Cardiac septum (tissue), 1 donor: ENCODE data around the gene PPP1R12C. TPM values are rescaled to one million over a fixed set of nuclear protein-coding genes. Genes with fewer than 3 reads are reported as not detected.

Experiments used
- DNase-seq: peaks from one replicate; pipeline ENCODE4 v3.0.0-alpha.2; 2020; ENCODE audit warnings: low spot score
- intact Hi-C: fragments of 100-400 bp; cut with DNase I; formaldehyde crosslinking; loops from one replicate; pipeline ENCODE4 v1.14.0; 2022
- total RNA-seq: library from RNA; stranded (reverse); fragmentation: NEBNext Ultra II Directional; extraction: Animal tissue kit (Norgen Biotek cat#: 25700); gene quantifications from one replicate; pipeline ENCODE4 v1.2.1, GENCODE V29; 2021
- donor health status: DM: no; HTN: no; CAD: no.

PPP1R12C gene
- total RNA-seq, 1 donor from 2014 or later: 215 TPM

DNA sequence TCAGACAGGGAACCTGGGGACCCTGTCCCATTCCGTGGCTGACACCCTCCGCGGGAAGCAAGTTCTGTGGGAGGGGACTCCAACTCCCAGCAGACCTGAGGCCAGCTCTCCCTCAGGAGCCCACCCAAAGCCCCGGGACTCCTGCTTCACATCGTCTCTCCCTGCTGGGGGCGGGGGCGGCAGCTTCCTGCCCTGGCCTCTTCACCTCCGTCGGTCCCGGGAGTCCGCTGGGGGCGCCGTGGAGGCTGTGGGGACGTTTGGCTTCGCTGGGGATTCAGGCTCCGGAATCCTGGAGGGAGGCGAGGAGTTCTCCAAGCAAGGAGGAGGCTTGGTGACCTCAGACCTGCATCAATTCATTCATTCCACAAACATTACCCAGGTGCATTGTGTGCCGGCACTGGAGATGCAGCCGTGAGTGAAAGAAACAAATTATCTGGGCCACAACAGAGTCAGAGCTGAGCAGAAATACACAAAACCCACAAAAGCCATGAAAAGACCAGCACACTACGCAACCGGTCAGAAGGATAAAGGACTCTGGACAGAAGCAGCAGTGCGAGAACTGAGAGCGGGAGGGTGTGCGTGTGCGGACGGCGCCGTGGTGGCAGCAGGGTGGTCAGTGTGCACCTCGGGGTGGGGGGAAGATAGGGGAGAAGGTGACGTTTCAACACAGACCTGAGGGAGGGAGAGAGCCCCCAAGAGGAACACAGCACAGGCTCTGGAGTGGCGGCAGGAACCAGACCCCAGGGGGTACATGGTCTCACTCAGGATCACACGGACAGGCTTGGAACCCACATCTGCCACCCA is 22.8 kb downstream of the PPP1R12C start:
- no peak for DNase-seq
- intact Hi-C loops: no loop called here

DNA sequence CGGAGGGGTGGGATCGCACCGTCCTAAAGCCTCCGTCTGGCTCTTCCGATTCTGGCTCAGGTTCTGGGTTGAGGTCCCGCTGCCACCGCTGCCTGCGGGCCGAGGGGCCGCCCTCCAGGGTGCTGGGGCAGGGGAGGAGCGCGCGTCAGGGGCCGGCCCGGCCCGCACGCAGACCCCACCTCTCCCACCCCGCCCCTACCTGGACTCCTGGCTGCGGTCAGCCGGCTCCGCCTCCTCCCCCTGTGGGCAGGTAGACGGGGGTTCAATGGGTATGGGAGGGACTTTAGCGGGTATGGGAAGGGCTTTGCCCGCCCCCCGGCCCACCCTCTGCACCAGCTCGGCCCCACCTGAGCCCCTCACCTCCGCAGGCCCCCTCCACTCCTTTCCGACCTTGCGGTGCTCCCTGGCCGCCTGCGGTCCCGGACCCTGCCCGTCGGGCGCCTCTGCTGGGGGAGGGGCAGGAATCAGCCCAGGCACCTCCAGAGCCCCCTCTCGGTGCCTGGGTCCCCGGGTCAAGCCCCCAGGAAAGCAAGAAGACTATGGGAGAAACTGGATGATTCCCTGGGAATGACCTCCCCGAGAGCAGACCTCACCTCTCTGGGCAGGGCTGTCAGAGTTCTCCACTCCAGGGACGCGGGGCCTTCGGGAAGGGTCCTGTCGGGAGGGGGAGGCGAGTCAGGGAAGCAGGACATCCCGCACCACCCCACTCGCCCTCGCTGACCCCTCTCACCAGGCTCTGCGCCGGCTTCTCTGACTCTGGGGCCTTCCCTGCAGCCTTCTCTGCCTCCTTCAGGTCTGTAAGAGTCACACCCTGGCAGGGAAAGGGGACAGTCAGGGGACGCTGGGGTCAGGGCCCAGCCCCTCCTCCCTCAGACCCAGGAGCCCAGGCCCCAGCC is 24.8 kb downstream of the PPP1R12C start:
- intact Hi-C loops: no loop called here
- DNase-seq: no peak

GRCh38 chr19:55091955-55092354 is 25.5 kb downstream of the PPP1R12C start:
- intact Hi-C loops: no loop called here
- DNase-seq: no peak

DNA sequence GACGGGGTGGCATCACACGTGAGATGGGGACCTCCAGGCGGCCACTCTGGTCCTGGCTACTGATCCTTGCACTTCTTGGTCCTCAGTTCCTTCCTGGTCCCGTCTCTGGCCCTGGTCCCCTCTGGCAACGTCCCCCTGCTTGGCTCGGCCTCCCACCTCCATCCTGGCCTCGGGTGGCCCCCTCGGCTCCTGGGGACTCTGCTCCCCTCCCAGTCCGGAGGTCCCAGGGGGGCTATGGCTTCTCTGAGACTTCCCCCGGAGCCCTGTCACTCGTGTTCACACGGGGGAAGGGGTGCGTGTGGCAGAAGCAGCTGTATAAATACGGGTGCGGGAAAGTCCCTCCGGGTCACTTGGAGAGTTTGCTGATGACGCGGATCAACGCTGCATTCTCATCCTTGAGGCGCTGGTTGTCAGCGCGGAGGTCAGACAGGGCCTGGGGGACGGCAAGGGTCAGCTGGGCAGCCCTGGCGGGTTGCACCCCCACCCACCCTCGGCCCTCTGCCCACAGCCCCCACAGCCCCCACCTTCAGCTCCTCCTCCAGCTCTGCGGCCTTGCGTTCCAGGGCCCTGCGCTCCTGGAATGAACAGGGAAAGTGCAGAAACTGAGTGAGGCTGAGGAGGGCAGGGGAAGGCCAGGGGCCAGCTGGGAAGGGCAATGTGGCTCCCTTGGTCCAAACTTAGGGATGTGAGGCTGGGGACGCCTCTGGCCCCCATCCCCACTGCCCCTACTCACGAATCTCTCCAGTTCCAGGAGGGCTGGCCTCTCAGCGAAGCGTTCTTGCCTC is 26.1 kb downstream of the PPP1R12C start:
- DNase-seq: no peak
- intact Hi-C loops: no loop called here

DNA sequence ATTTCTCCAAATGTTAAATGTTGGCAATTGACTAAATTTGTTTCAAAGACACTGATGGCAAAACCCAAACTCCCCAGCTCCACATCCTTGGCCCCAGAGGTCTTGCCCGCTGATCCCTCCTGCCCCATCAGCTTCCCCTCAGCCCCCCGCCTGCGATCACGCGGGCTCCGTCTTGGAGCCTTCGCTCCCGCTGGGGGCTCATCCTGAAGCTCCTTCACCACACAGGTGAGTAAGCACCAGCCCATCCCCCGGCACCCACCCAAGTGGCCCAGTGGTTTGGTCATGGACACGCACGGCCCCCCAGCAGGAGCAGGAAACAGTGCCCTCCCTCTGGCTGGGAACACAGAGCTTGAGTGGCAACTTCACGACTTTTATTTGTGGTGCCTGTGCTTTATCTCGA is 26.9 kb downstream of the PPP1R12C start:
- intact Hi-C loops: no loop called here
- DNase-seq: no peak

- intact Hi-C loops: no loop called here
- DNase-seq: no peak
Measured at GRCh38 chr19:55089342-55089944, 28.0 kb downstream of the PPP1R12C start.

DNA sequence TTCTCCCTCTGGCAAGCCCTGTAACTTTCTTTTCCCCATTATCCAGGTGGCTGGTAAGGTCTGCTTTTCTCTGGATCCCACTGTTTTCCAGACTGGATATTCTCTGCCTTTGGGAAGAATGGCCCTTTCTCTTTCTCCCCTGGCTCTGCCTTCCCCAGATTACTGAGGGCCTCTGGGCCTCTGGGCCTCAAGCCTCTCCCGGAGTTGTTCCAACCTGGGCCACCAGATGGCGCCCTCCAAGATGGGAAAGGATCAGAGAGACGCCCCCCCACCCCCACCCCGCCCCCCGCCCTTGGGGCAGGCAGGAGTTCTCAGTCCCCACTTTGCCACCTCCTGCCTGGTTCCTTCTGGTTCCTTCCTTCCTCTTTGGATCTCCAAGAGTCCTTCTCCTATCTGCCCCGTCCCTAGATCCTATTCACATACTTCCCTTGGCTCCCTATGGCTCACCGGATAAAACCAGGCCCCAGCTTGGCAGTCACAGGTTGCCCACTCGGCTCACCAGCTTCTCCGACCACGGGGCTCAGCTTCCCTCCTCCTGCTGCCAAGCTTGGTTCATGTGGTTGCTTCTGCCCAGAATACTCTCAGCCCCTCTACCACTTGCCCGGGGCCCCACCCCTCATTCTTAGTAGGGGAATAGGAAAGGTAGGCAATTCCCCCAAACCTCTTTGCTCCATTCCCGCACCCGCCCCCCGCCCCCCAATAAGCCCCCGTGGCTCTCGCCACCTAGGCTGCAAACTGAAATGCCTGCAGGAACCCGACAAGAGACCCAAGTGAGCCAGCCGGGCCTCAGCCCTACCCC is 28.7 kb downstream of the PPP1R12C start:
- intact Hi-C loops: no loop called here
- DNase-seq: no peak

GRCh38 chr19:55088021-55088451 is 29.4 kb downstream of the PPP1R12C start:
- intact Hi-C loops: no loop called here
- DNase-seq: no peak

DNA sequence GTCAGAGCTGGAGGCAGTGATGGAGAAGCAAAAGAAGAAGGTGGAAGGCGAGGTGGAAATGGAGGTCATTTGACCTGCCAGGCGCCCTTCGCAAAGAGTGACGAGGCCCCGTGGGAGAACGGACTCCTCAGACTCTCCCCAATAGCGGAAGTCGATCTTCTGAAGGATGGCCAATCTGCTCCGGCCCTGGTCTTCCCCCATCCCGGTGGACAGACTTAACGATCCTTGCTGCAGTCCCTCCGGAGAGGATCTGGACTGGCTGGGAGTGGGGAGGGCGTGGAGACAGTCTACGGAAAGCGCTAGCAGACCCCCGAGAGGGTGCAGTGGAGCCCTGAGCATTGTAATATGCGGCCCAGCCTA is 29.9 kb downstream of the PPP1R12C start:
- intact Hi-C loops: no loop called here
- DNase-seq: no peak

- intact Hi-C loops: no loop called here
Measured at GRCh38 chr19:55086730-55087541, 30.5 kb downstream of the PPP1R12C start.

DNA sequence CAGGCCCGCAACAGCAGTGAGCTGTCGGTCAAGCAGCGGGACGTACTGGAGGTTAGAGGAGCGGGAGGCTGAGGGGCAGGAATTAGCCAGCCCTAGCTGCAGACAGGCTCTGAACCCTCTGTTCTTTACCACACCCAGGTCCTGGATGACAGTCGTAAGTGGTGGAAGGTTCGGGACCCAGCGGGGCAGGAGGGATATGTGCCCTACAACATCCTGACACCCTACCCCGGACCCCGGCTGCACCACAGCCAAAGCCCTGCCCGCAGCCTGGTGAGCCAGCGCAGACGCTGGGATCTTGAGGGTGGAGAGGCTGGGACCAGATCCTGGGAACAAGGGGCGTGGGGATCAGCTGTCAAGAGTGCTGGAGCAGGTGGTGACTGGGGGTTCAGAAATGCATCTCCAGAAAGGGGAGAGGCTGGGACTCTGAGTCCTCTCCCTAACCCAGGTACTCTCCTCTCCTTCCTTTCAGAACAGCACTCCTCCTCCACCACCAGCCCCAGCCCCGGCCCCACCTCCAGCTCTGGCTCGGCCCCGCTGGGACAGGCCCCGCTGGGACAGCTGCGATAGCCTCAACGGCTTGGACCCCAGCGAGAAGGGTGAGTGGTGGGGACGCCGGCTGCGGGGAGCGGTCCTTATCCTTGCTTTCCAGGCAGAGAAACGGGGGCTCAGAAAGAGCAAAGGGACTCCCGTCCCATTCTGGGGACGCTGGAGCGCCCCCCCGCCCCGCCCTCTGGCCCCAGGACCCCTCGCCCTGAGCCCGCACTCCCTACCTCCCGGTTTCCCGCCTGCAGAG is 31.3 kb downstream of the PPP1R12C start:
- DNase-seq: no peak
- intact Hi-C loops: no loop called here

More at GRCh38 chr19:55086730-55087541, 30.5 kb downstream of the PPP1R12C start:
- DNase-seq: peak; percentile 95

DNA sequence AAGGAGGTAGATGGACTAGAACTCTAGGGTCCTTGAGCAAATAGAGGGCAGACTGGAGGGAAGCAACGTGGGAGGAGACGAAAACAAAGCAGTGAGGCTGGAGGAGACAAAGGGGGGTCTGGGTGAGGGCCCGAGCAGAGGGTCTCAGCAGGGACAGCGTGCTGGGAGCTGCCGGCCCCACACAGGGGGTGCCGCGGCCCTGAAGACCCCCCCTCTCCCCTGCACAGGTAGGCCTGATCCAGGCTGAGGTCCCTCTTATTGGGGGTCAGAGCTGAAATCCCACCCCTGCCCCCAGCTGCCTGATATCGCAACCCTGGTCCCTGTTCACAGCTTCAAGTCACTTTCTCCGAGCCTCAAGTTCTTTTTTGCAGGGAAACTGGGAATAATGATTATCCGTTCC is 33.0 kb downstream of the PPP1R12C start:
- DNase-seq: no peak
- intact Hi-C loops: no loop called here

GRCh38 chr19:55083004-55083850 is 34.2 kb downstream of the PPP1R12C start:
- no peak for DNase-seq
- intact Hi-C loops: no loop called here

DNA sequence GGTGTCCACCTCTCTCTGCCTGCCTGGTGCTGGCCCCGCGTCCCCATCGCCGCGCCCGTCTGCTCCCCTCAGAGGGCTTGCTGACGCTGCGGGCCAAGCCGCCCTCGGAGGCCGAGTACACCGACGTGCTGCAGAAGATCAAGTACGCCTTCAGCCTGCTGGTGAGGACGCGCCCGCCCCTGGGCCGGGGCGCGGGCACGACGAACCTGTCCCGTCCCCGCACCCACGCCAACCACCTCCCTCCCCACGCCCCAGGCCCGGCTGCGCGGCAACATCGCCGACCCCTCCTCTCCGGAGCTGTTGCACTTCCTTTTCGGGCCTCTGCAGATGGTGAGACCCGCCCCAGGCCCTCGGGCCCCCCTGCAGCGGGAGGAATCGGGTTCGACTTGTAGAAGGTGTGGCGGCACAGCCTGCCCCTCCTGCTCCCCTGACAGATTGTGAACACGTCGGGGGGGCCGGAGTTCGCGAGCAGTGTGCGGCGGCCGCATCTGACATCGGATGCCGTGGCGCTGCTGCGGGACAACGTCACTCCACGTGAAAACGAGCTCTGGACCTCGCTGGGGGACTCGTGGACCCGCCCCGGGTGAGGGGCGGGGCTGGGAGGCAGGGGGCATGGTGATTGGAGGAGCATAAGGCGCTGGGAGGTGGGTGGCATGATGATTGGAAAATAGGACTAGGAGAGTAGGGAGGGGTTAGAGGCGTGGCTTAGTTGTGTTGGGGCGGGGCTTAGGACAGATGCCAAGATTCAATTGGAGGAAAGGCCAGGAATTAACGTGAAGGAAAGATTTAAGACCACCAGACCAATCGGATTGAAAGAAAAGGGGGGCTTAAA is 35.2 kb downstream of the PPP1R12C start:
- DNase-seq: no peak
- intact Hi-C loops: no loop called here

DNA sequence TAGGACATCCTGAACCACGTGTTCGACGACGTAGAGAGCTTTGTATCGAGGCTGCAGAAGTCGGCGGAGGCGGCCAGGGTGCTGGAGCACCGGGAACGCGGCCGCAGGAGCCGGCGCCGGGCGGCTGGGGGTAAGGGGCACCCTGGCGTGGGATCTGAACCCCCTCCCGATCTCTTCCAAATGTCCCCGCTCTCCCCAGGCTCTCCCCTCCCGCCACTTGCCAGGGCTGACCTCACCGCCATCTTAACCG is 35.7 kb downstream of the PPP1R12C start:
- intact Hi-C loops: no loop called here
- no peak for DNase-seq
